ENCODE data around the gene GPATCH8. TPM values are rescaled to one million over a fixed set of nuclear protein-coding genes. Genes with fewer than 3 reads are reported as not detected.

GPATCH8 gene
- total and polyA plus RNA-seq, 10 donors, result 4.8 to 66.3 (median 57.9) TPM

DNA sequence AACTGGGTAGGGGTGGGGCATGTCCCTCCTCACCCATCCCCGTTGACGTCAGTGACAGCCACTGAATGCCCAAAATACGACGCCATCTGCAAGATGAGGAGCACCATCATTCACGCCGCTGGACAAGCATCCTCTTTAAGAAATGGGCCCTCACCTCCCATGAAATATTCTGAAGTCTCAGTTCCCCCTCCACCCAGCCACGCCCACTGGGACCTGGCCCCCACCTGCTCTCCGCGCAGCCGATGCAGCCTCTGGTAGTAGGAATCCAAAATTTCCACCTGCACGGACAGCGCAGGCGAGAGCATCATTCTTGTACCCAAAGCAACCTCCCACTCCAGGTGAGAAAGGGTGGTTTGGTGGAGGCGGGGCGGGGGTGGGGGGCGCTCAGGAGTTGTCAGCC is 119.3 kb downstream of the GPATCH8 start:
- no peak for TF ChIP-seq POLR2AphosphoS5 (IDR thresholded peaks at IDR 0.05)
- no peak for TF ChIP-seq POLR2A (IDR thresholded peaks at IDR 0.05)
- TF ChIP-seq, protein P1, sequence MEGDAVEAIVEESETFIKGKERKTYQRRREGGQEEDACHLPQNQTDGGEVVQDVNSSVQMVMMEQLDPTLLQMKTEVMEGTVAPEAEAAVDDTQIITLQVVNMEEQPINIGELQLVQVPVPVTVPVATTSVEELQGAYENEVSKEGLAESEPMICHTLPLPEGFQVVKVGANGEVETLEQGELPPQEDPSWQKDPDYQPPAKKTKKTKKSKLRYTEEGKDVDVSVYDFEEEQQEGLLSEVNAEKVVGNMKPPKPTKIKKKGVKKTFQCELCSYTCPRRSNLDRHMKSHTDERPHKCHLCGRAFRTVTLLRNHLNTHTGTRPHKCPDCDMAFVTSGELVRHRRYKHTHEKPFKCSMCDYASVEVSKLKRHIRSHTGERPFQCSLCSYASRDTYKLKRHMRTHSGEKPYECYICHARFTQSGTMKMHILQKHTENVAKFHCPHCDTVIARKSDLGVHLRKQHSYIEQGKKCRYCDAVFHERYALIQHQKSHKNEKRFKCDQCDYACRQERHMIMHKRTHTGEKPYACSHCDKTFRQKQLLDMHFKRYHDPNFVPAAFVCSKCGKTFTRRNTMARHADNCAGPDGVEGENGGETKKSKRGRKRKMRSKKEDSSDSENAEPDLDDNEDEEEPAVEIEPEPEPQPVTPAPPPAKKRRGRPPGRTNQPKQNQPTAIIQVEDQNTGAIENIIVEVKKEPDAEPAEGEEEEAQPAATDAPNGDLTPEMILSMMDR (IDR thresholded peaks at IDR 0.05 in 8 of 11, conservative IDR thresholded peaks at IDR 0.05 in 3 of 11), result no peak
- WGBS, 5 donors, result 81 to 95% (median 84%) methylated on average over 8 to 16 of the region's 16 CpGs
- Histone ChIP-seq H3K4me1 (peaks cover 15 to 22% (median 18%) of the 10 kb centered on the region in 6 donors), H3K9me3 (no peaks in the 10 kb centered on the region), H3K27ac (no peak overlapping the region), H3K4me3 (no peak overlapping the region), H3K27me3 (replicated peaks in 1 of 7) (peaks cover 0 to 76% (median 22%) of the 10 kb centered on the region in 7 donors), H3K36me3 (no peaks in the 10 kb centered on the region)
- intact Hi-C loops (cut with DNase I; ENCODE audit: low total_unique reads), result no loop called here
- no peak for DNase-seq

DNA sequence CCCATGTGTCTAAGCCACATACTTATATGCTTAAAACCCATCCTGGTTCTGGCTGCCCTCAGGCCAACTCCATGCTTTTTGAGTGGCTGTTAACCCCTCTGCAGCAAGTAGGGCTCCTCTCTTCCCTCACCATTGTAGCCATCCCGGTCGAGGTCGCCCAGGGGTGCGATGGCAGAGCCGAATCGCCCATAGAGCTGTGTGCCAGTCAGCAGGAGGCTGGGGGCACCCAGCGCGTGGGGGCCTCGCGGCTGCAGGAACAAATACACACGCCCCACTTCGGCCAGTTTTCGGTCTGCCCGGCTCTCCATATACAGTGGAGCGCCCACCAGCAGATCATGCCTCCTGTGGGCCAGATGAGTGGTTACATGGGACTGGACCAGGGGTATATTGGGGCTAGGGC is 119.8 kb downstream of the GPATCH8 start:
- no peaks in the 10 kb centered on the region for H3K9me3 ChIP-seq
- no peak overlapping the region for H3K27ac ChIP-seq
- peaks cover 15 to 22% (median 18%) of the 10 kb centered on the region in 6 donors for H3K4me1 ChIP-seq
- intact Hi-C loops (cut with DNase I; ENCODE audit: low total_unique reads), result no loop called here
- 93 to 97% (median 96%) methylated on average over 15 of the region's 15 CpGs for WGBS, 5 donors
- H3K27me3 ChIP-seq (replicated peaks in 1 of 7), result peaks cover 0 to 76% (median 22%) of the 10 kb centered on the region in 7 donors
- TF ChIP-seq POLR2A (IDR thresholded peaks at IDR 0.05), result no peak
- TF ChIP-seq, protein P1 (IDR thresholded peaks at IDR 0.05 in 8 of 11, conservative IDR thresholded peaks at IDR 0.05 in 3 of 11), result no peak
- TF ChIP-seq POLR2AphosphoS5 (IDR thresholded peaks at IDR 0.05), result no peak
- no peaks in the 10 kb centered on the region for H3K36me3 ChIP-seq
- no peak overlapping the region for H3K4me3 ChIP-seq
- DNase-seq, result no peak

DNA sequence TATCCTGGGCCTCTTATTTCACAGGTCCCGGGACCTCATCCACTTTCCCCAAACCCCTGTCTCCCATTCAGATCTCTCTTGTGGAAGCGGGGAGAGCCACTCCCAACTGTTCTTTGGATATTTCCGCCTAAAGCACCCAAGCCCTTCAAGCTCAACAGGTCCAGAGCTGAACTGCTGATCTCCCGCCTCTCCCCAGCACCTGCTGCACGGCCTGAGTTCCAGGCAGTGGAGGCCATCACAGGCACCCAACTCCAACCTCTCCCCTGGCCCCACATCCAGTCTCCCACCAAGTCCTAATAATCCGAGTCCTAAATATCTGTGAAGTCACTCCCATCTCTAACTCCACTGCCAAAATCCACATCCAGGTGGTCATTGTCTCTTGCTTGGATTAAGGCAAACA is 120.3 kb downstream of the GPATCH8 start:
- TF ChIP-seq, protein P1 (IDR thresholded peaks at IDR 0.05 in 8 of 11, conservative IDR thresholded peaks at IDR 0.05 in 3 of 11), result no peak
- TF ChIP-seq POLR2AphosphoS5 (IDR thresholded peaks at IDR 0.05) (no peak), POLR2A (IDR thresholded peaks at IDR 0.05) (no peak)
- no peaks in the 10 kb centered on the region for H3K36me3 ChIP-seq
- peaks cover 0 to 76% (median 22%) of the 10 kb centered on the region in 7 donors for H3K27me3 ChIP-seq (replicated peaks in 1 of 7)
- no peaks in the 10 kb centered on the region for H3K9me3 ChIP-seq
- intact Hi-C loops (cut with DNase I; ENCODE audit: low total_unique reads), result no loop called here
- no peak for DNase-seq
- peaks cover 15 to 22% (median 18%) of the 10 kb centered on the region in 6 donors for H3K4me1 ChIP-seq
- WGBS, 5 donors, result 89 to 98% (median 91%) methylated on average over 6 of the region's 6 CpGs
- H3K27ac ChIP-seq, result no peak overlapping the region
- no peak overlapping the region for H3K4me3 ChIP-seq

DNA sequence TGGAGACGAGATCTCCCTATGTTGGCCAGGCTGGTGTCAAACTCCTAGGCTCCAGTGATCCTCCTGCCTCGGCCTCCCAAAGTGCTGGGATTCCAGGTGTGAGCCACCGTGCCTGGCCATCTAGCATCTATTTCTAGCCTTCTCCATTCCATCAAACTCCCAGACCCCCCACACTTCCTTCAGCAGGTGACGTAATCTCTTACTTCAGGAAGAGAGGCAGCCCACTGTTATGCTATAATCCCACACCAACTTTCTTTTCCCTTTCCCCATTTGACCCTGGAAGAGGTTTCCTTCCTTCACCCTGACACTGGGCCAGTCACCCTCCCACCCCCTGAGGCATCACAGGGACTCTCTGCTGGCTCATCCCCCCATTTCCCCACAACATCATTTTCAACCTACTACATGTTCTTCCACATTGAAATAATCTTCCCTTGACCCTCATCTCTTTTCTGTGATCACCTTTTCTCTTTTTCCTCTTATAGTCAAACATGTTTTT is 121.3 kb downstream of the GPATCH8 start:
- peaks cover 15 to 22% (median 18%) of the 10 kb centered on the region in 6 donors for H3K4me1 ChIP-seq
- H3K27ac ChIP-seq, result no peak overlapping the region
- intact Hi-C loops (cut with DNase I; ENCODE audit: low total_unique reads), result no loop called here
- H3K36me3 ChIP-seq, result no peaks in the 10 kb centered on the region
- H3K27me3 ChIP-seq (replicated peaks in 1 of 7), result peaks cover 0 to 71% (median 22%) of the 10 kb centered on the region in 7 donors
- no peaks in the 10 kb centered on the region for H3K9me3 ChIP-seq
- no peak for TF ChIP-seq POLR2AphosphoS5 (IDR thresholded peaks at IDR 0.05)
- TF ChIP-seq POLR2A (IDR thresholded peaks at IDR 0.05), result no peak
- TF ChIP-seq, protein P1 (IDR thresholded peaks at IDR 0.05 in 8 of 11, conservative IDR thresholded peaks at IDR 0.05 in 3 of 11), result no peak
- DNase-seq, result no peak
- no peak overlapping the region for H3K4me3 ChIP-seq
- WGBS, 5 donors, result 63 to 77% (median 74%) methylated on average over 4 of the region's 4 CpGs
